C4-2B (cell line): ENCODE results near the gene AGPAT3.

ENCODE experiments used
- CTCF ChIP-seq: fragments of 450-650 bp; conservative IDR thresholded peaks from 2 replicates; pipeline ENCODE4 v1.5.1; 2017; ENCODE audit warnings: mild to moderate bottlenecking
- ZFX ChIP-seq: fragments of 450-650 bp; IDR thresholded peaks from 2 replicates; pipeline ENCODE4 v1.6.1; 2017

GRCh38 chr21:43937891-43938309, 72.9 kb downstream of the AGPAT3 start:
- no peak for TF ChIP-seq CTCF
- no peak for TF ChIP-seq ZFX
